Mesenteric fat pad (tissue), 1 donor: ENCODE data around the gene CCT8L2. TPM values are rescaled to one million over a fixed set of nuclear protein-coding genes. Genes with fewer than 3 reads are reported as not detected.
"Not testable (repeated sequence)": the region's sequence is repeated elsewhere in the genome, so short reads cannot be mapped to it uniquely, and the experiment has no call there.

ENCODE experiments used
- DNase-seq: peaks from one replicate; pipeline ENCODE4 v3.0.0-alpha.2; 2020; ENCODE audit warnings: low spot score
- total RNA-seq: library from RNA; stranded (reverse); fragmentation: NEBNext Ultra II Directional; extraction: Animal tissue kit (Norgen Biotek cat#: 25700); gene quantifications from one replicate; pipeline ENCODE4 v1.2.1, GENCODE V29; 2021
- donor health status: DM: yes; HTN: yes; CAD: no.

CCT8L2 gene
- total RNA-seq, 1 donor from 2014 or later: not detected

DNA sequence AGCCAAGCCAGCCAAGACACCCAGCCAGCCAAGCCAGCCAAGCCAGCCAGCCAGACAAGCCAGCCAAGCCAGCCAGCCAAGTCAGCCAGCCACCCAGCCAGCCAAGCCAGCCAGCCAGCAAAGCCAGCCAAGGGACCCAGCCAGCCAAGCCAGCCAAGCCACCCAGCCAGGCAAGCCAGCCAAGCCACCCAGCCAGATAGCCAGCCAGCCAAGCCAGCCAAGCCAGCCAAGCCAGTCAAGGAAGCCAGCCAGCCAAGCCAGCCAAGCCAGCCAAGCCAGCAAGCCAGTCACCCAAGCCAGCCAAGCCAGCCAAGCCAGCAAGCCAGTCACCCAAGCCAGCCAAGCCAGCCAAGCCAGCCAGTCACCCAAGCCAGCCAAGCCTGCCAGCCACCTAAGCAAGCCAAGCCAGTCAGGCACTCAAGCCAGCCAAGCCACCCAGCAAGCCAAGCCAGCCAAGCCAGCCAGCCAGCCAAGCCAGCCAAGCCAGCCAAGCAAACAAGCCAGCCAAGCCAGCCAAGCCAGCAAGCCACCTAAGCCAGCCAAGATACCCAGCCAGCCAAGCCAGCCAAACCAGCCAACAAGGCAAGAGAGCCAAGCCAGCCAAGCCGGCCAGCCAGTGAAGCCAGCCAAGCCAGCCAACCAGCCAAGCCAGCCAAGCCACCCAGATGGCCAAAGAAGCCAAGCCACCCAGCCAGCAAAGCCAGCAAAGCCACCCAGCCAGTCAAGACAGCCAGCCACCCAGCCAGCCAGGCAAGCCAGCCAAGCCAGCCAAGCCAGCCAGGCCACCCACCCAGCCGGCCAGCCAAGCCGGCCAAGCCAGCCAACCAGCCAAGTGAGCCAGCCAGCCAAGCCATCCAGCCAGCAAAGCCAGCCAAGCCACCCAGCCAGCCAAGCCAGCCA, 33.3 kb downstream of the CCT8L2 start:
- no peak for DNase-seq

DNA sequence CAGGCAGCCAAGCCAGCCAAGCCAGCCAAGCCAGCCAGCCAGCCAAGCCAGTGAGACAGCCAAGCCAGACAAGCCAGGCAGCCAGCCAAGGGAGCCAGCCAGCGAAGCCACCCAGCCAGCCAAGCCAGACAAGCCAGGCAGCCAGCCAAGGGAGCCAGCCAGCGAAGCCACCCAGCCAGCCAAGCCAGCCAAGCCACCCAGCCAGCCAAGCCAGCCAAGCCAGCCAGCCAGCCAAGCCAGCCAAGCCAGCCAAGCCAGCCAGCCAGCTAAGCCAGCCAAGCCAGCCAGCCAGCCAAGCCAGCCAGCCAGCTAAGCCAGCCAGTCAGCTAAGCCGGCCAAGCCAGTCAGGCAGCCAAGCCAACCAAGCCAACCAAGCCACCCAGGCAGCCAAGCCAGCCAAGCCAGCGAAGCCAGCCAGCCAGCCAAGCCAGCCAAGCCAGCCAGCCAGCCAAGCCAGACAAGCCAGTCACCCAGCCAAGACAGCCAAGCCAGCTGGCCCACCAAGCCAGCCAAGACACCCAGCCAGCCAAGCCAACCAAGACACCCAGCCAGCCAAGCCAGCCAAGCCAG, 34.1 kb downstream of the CCT8L2 start:
- not testable (repeated sequence) for DNase-seq

- DNase-seq: not testable (repeated sequence)
Measured at GRCh38 chr22:16557511-16557910, 35.1 kb downstream of the CCT8L2 start.

- DNase-seq: not testable (repeated sequence)
Measured at GRCh38 chr22:16555077-16555994, 37.3 kb downstream of the CCT8L2 start.

DNA sequence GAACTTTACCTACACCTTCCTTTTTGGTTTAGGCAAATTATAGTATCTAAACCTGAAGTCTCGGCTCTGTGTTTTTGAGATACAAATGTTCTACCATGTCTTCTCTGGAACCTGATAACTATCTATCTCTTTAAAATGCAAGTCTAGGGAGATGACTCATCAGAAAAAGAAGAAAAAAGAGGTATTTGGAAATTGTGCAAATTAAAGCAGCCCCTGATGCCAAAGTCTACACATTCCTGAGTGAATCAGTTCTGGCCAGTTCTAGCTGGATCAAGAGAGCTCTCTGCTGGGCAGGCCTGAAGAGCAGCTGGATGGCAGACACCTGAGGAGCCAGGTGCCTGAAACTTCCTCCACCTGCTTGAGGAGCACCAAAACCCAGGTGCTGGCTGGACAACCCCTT, 49.3 kb downstream of the CCT8L2 start:
- DNase-seq: not testable (repeated sequence)

Other genes with a start within 250 kb of the CCT8L2 start
- not detected for gene XKR3, start 232.6 kb upstream of the CCT8L2 start, total RNA-seq